GM12878 (cell line): ENCODE data around the gene MGLL. TPM values are rescaled to one million over a fixed set of nuclear protein-coding genes. Genes with fewer than 3 reads are reported as not detected.

ENCODE experiments used
- ATAC-seq: fragments of 200-7000 bp; cut with Tn5 transposase; 3 replicates; pipeline ENCODE4 v1.9.1; 2020; ENCODE audit warnings: mild to moderate bottlenecking, moderate library complexity
- BruUV-seq: library from RNA; stranded (reverse); fragments of 400-500 nt; replicated peaks from 2 replicates; lab custom pipeline; 2021; lab: Mats Ljungman, UMichigan
- CTCF ChIA-PET: fragments of 300-600 bp; sonication (Branson Sonifier 250); formaldehyde crosslinking; extraction: SDS; loops from one replicate; lab custom pipeline; 2021; ENCODE audit warnings: inconsistent platforms; lab: Yijun Ruan, JAX
- POLR2A ChIA-PET: fragments of 350-600 bp; formaldehyde crosslinking; extraction: SDS; loops from one replicate; lab custom pipeline; 2021; ENCODE audit warnings: inconsistent platforms; lab: Charles Lee
- RAD21 ChIA-PET: fragments of 300-600 bp; sonication (Branson Sonifier 250); formaldehyde crosslinking; loops from one replicate; lab custom pipeline; 2023; ENCODE audit warnings: antibody characterized with exemption; ENCODE audit not compliant: unreplicated experiment; lab: Charles Lee
- SMC1A ChIA-PET: fragments of 300-600 bp; sonication (Branson Sonifier 250); formaldehyde crosslinking; loops from one replicate; lab custom pipeline; 2023; ENCODE audit not compliant: unreplicated experiment, uncharacterized antibody; lab: Charles Lee
- DNase-seq: peaks from one replicate; pipeline ENCODE4 v3.0.0-alpha.2; 2011; ENCODE audit warnings: low read depth, low spot score
- FAIRE-seq: peaks from 3 replicates; lab custom pipeline; 2011; peaks lifted over from hg19 to GRCh38; lab: Jason Lieb, UNC
- H2AFZ ChIP-seq: 2 replicates; pipeline ENCODE4 v1.6.0; 2011; ENCODE audit warnings: low read depth, low read length, control low read depth; ENCODE audit not compliant: control insufficient read depth
- H3K27ac ChIP-seq: 2 replicates; pipeline ENCODE4 v1.5.1; 2011; ENCODE audit warnings: control low read depth; ENCODE audit not compliant: control insufficient read depth, insufficient read depth
- H3K27me3 ChIP-seq, 2 experiments: replicated peaks in 1 of 2; 2 replicates each; pipeline versions ENCODE4 v1.6.0 to v1.6.1; 2011; ENCODE audit warnings: low read length in 1 of 2; ENCODE audit not compliant: control insufficient read depth in 2 of 2, insufficient read depth in 2 of 2
- H3K36me3 ChIP-seq, 2 experiments: 2 replicates each; pipeline ENCODE4 v1.5.1; 2011; ENCODE audit warnings: low read length in 1 of 2; ENCODE audit not compliant: control insufficient read depth in 2 of 2, insufficient read depth in 2 of 2
- H3K4me1 ChIP-seq: 2 replicates; pipeline ENCODE4 v1.6.1; 2011; ENCODE audit warnings: mild to moderate bottlenecking, low read length, moderate library complexity, mixed read lengths; ENCODE audit not compliant: control insufficient read depth, insufficient read depth
- H3K4me2 ChIP-seq: 2 replicates; pipeline ENCODE4 v1.6.0; 2011; ENCODE audit warnings: control low read depth; ENCODE audit not compliant: control insufficient read depth, insufficient read depth
- H3K4me3 ChIP-seq: fragments of 200-600 bp; sonication (generic); 2 replicates; pipeline ENCODE4 v1.5.1; 2016
- H3K79me2 ChIP-seq: 2 replicates; pipeline ENCODE4 v1.6.0; 2011; ENCODE audit warnings: low read length; ENCODE audit not compliant: control insufficient read depth, insufficient read depth
- H3K9ac ChIP-seq: 2 replicates; pipeline ENCODE4 v1.8.0; 2011; ENCODE audit warnings: low read length, control low read depth, mixed read lengths; ENCODE audit not compliant: control insufficient read depth, insufficient read depth
- H3K9me3 ChIP-seq: replicated peaks from 3 replicates; pipeline ENCODE4 v1.5.1; 2011; ENCODE audit warnings: mild to moderate bottlenecking, low read length; ENCODE audit not compliant: control insufficient read depth, insufficient read depth
- H4K20me1 ChIP-seq: 2 replicates; pipeline ENCODE4 v1.6.0; 2011; ENCODE audit not compliant: control insufficient read depth, insufficient read depth
- ATF3 ChIP-seq: IDR thresholded peaks from 2 replicates; pipeline ENCODE4 v1.6.1; 2011; ENCODE audit warnings: low read depth, mild to moderate bottlenecking, low read length, moderate library complexity, borderline replicate concordance; ENCODE audit errors: extremely low read depth
- BCLAF1 ChIP-seq: fragments of 450-650 bp; IDR thresholded peaks from 2 replicates; pipeline ENCODE4 v1.6.1; 2017; ENCODE audit warnings: antibody characterized with exemption, mild to moderate bottlenecking, moderate library complexity
- CBX5 ChIP-seq: sonication (generic); IDR thresholded peaks from 2 replicates; pipeline ENCODE4 v1.6.1; 2016; ENCODE audit warnings: low read depth, moderate library complexity, mild to moderate bottlenecking, inconsistent platforms
- E2F8 ChIP-seq: fragments of 450-650 bp; IDR thresholded peaks from 2 replicates; pipeline ENCODE4 v1.6.1; 2018; ENCODE audit warnings: mild to moderate bottlenecking, low read depth, moderate library complexity; ENCODE audit not compliant: partially characterized antibody
- FOS ChIP-seq: IDR thresholded peaks from 3 replicates; pipeline ENCODE4 v1.6.1; 2011; ENCODE audit warnings: borderline replicate concordance; ENCODE audit not compliant: insufficient read length; ENCODE audit errors: extremely low read depth
- KLF5 ChIP-seq: fragments of 450-650 bp; IDR thresholded peaks from 2 replicates; pipeline ENCODE4 v1.6.1; 2014; ENCODE audit warnings: mild to moderate bottlenecking; ENCODE audit not compliant: partially characterized antibody
- NR2C2 ChIP-seq: IDR thresholded peaks from 2 replicates; pipeline ENCODE4 v1.6.1; 2011; ENCODE audit warnings: borderline replicate concordance, low read depth; ENCODE audit not compliant: control insufficient read depth, insufficient read length
- PBX3 ChIP-seq: IDR thresholded peaks from 2 replicates; pipeline ENCODE4 v1.6.1; 2011; ENCODE audit warnings: mild to moderate bottlenecking, low read depth, low read length, moderate library complexity; ENCODE audit not compliant: insufficient replicate concordance
- POU2F2 ChIP-seq: IDR thresholded peaks from 3 replicates; pipeline ENCODE4 v1.6.1; 2011; ENCODE audit warnings: low read depth, mild to moderate bottlenecking, low read length, borderline replicate concordance
- WGBS: methylation state at CpG from one replicate; pipeline ENCODE4 v1.1.6; 2016; ENCODE audit warnings: low lambda C conversion rate; ENCODE audit not compliant: insufficient replicate concordance, insufficient coverage; ENCODE audit errors: missing lambda C conversion rate; 5-methylcytosine and 5-hydroxymethylcytosine counted together
- in situ Hi-C: fragments of 300-500 bp; cut with MboI; formaldehyde crosslinking; loops from 9 replicates; pipeline ENCODE4 v1.14.3; 2018; ENCODE audit warnings: mixed read lengths
- intact Hi-C: fragments of 100-400 bp; cut with micrococcal nuclease; formaldehyde crosslinking; loops from one replicate; pipeline ENCODE4 v1.14.2; 2022; ENCODE audit not compliant: unreplicated experiment
- polyA plus RNA-seq, 11 experiments: library from polyadenylated mRNA; depleted of rRNA in 4 of 11; unstranded in 6 of 11; stranded (reverse) in 5 of 11; fragments of >200 nt; fragmentation: Nextera tagmentation in 4 of 11; fragmentation: Illumina TruSeq in 1 of 11; extraction: Ambion mirVana in 4 of 11; extraction: Trizol in 1 of 11; gene quantifications; 1 replicate in 1 of 11; 2 replicates in 10 of 11; pipeline versions ENCODE4 v1.2.1 to v1.2.3, GENCODE V29; 2011 to 2016; ENCODE audit warnings: inconsistent platforms in 2 of 11, missing spikeins in 2 of 11, low read depth in 1 of 11
- total RNA-seq, 4 experiments: library from RNA; depleted of rRNA in 3 of 4; stranded (reverse); fragments of >200 nt in 3 of 4; fragmentation: Illumina TruSeq in 1 of 4; extraction: Trizol in 1 of 4; gene quantifications; 2 replicates each; pipeline versions ENCODE4 v1.2.1 to v1.2.3, GENCODE V29; 2013 to 2021

Gene MGLL
- total and polyA plus RNA-seq, 10 of the 15 experiments (the other 5 are each of a cell fraction or from before 2014, with no cell fraction given), result 44.9 to 177 (median 72.9) TPM

GRCh38 chr3:127772827-127773751 lies 49.2 kb downstream of the MGLL start:
- no peak for FAIRE-seq
- BruUV-seq, result no TSS peak
- no peak for DNase-seq
- ChIA-PET POLR2A (no interaction called here), SMC1A (interaction anchor here (1.9 kb wide), 1 partner anchor 9 kb away, joined by 4 read pairs; no protein-coding TSS in a partner anchor), CTCF (no interaction called here), RAD21 (interaction anchor here (4.2 kb wide), 1 partner anchor 19 kb away, joined by 20 read pairs; no protein-coding TSS in a partner anchor)
- H3K79me2 ChIP-seq, result peaks cover 60% of the 10 kb centered on the region
- H3K9ac ChIP-seq, result no peak overlapping the region
- H4K20me1 ChIP-seq, result no peaks in the 10 kb centered on the region
- peaks cover 0 to 12% of the 10 kb centered on the region in 2 experiments; a peak in 2 of 4 replicates for H3K36me3 ChIP-seq
- H3K4me2 ChIP-seq, result no peak overlapping the region
- peak overlapping the region; percentile 10 for H3K27ac ChIP-seq
- H3K27me3 ChIP-seq, result no peaks in the 10 kb centered on the region
- H2AFZ ChIP-seq, result no peak overlapping the region
- no peak overlapping the region for H3K4me3 ChIP-seq
- 94% methylated on average over 12 of the region's 12 CpGs for WGBS
- H3K4me1 ChIP-seq, result peaks cover 63% of the 10 kb centered on the region
- peaks cover 15% of the 10 kb centered on the region for H3K9me3 ChIP-seq
- in situ Hi-C loops, result no loop called here
- intact Hi-C loops, result no loop called here
- no peak for ATAC-seq
- no peak for TF ChIP-seq ATF3
- no peak for TF ChIP-seq POU2F2
- TF ChIP-seq CBX5, result no peak
- TF ChIP-seq NR2C2, result no peak
- no peak for TF ChIP-seq BCLAF1
- TF ChIP-seq PBX3, result no peak
- TF ChIP-seq FOS, result no peak
- no peak for TF ChIP-seq KLF5
- TF ChIP-seq E2F8, result no peak
